ENCODE data around the gene SWI5. TPM values are rescaled to one million over a fixed set of nuclear protein-coding genes. Genes with fewer than 3 reads are reported as not detected.

The SWI5 gene
- total and polyA plus RNA-seq, 9 of the 15 experiments (the other 6 are each of a cell fraction or from before 2014, with no cell fraction given) = 62.8 to 133 (median 95.9) TPM

DNA sequence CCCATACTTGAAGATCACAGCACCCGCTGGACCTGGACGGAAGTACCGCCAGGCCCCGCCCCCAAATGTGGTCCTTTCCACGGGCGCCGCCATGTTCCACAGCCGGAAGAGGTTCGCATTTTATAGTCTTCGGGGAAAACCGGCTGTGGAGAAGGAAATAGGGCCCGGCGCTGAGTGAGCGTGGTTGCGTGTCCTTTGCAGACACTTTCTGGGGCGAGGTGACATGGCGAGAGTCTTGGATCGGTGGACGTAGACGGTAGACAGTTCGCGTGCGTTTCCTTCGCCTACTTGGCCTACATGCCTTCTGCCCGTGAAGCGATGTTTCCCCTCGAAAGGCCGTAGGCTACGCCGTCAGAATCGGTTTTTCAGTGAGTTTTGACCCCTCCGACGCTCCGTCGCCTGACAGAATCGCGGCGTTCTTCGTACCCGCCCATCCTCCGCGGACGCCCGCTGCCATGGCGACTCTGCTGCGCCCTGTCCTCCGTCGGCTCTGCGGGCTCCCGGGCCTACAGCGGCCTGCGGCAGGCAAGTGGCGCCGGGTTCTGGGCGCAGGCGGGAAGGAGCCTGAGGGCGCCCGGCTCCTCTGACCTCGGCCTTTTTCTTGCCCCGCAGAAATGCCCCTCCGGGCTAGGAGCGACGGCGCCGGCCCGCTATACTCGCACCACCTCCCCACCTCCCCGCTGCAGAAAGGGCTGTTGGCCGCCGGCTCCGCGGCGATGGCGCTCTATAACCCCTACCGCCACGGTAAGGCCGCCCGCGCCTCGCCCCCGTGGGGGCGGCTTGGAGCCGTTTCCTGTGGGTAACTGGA, 46.5 kb downstream of the SWI5 start, which contains the start of the genes COQ4 and TRUB2 (continued):
- TF ChIP-seq, protein P1, sequence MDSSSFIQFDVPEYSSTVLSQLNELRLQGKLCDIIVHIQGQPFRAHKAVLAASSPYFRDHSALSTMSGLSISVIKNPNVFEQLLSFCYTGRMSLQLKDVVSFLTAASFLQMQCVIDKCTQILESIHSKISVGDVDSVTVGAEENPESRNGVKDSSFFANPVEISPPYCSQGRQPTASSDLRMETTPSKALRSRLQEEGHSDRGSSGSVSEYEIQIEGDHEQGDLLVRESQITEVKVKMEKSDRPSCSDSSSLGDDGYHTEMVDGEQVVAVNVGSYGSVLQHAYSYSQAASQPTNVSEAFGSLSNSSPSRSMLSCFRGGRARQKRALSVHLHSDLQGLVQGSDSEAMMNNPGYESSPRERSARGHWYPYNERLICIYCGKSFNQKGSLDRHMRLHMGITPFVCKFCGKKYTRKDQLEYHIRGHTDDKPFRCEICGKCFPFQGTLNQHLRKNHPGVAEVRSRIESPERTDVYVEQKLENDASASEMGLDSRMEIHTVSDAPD (CRISPR knock-in tag; IDR thresholded peaks at IDR 0.05) = no peak
- TF ChIP-seq ZNF408 (CRISPR knock-in tag; IDR thresholded peaks at IDR 0.05; ENCODE audit: low read depth) = no peak
- no peak for TF ChIP-seq ZNF584 (CRISPR knock-in tag; IDR thresholded peaks at IDR 0.05; ENCODE audit: low read depth)
- no peak for TF ChIP-seq CREBBP (IDR thresholded peaks at IDR 0.05; ENCODE audit: low read depth, low read length)
- TF ChIP-seq PRMT5 (CRISPR knock-in tag; IDR thresholded peaks at IDR 0.05) = no peak
- TF ChIP-seq ZNF174 (CRISPR knock-in tag; IDR thresholded peaks at IDR 0.05) = peak; percentile 73; the same call in 1 of the 2 replicates
- no peak for TF ChIP-seq SMARCA4 (IDR thresholded peaks at IDR 0.05)
- TF ChIP-seq PHF20 (IDR thresholded peaks at IDR 0.05; ENCODE audit: partially characterized antibody) = no peak
- no peak for TF ChIP-seq ATF7 (IDR thresholded peaks at IDR 0.05)
- TF ChIP-seq EHMT2 (IDR thresholded peaks at IDR 0.05) = no peak
- peak in 1 of 2 experiments; percentile 90; a peak in 2 of 4 replicates for TF ChIP-seq SIX5 (IDR thresholded peaks at IDR 0.05; ENCODE audit: borderline replicate concordance in 1 of 2, insufficient read depth in 1 of 2, low read depth in 1 of 2, low read length in 2 of 2)
- peak; percentile 56 for TF ChIP-seq ZFP36 (IDR thresholded peaks at IDR 0.05; ENCODE audit: low read depth, low read length, partially characterized antibody)
- TF ChIP-seq STAG1 (CRISPR knock-in tag; IDR thresholded peaks at IDR 0.05; ENCODE audit: borderline replicate concordance) = no peak
- no peak for TF ChIP-seq CEBPB (tag; IDR thresholded peaks at IDR 0.05)
- TF ChIP-seq, protein P2, sequence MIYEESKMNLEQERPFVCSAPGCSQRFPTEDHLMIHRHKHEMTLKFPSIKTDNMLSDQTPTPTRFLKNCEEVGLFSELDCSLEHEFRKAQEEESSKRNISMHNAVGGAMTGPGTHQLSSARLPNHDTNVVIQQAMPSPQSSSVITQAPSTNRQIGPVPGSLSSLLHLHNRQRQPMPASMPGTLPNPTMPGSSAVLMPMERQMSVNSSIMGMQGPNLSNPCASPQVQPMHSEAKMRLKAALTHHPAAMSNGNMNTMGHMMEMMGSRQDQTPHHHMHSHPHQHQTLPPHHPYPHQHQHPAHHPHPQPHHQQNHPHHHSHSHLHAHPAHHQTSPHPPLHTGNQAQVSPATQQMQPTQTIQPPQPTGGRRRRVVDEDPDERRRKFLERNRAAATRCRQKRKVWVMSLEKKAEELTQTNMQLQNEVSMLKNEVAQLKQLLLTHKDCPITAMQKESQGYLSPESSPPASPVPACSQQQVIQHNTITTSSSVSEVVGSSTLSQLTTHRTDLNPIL (CRISPR knock-in tag; IDR thresholded peaks at IDR 0.05) = no peak
- no peak for TF ChIP-seq TSC22D4 (tag; IDR thresholded peaks at IDR 0.05)
- peak; percentile 33 for TF ChIP-seq SMC3 (conservative IDR thresholded peaks at IDR 0.05; ENCODE audit: insufficient read depth, low read depth, low read length)
- TF ChIP-seq, protein P3, sequence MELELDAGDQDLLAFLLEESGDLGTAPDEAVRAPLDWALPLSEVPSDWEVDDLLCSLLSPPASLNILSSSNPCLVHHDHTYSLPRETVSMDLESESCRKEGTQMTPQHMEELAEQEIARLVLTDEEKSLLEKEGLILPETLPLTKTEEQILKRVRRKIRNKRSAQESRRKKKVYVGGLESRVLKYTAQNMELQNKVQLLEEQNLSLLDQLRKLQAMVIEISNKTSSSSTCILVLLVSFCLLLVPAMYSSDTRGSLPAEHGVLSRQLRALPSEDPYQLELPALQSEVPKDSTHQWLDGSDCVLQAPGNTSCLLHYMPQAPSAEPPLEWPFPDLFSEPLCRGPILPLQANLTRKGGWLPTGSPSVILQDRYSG (tag; conservative IDR thresholded peaks at IDR 0.05; ENCODE audit: low read depth) = no peak
- TF ChIP-seq HDAC3 (IDR thresholded peaks at IDR 0.05; ENCODE audit: borderline replicate concordance, partially characterized antibody) = no peak
- TF ChIP-seq, protein P4, sequence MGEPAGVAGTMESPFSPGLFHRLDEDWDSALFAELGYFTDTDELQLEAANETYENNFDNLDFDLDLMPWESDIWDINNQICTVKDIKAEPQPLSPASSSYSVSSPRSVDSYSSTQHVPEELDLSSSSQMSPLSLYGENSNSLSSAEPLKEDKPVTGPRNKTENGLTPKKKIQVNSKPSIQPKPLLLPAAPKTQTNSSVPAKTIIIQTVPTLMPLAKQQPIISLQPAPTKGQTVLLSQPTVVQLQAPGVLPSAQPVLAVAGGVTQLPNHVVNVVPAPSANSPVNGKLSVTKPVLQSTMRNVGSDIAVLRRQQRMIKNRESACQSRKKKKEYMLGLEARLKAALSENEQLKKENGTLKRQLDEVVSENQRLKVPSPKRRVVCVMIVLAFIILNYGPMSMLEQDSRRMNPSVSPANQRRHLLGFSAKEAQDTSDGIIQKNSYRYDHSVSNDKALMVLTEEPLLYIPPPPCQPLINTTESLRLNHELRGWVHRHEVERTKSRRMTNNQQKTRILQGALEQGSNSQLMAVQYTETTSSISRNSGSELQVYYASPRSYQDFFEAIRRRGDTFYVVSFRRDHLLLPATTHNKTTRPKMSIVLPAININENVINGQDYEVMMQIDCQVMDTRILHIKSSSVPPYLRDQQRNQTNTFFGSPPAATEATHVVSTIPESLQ (CRISPR knock-in tag; IDR thresholded peaks at IDR 0.05) = no peak
- no peak for TF ChIP-seq TCF7 (IDR thresholded peaks at IDR 0.05; ENCODE audit: borderline replicate concordance)
- TF ChIP-seq ZNF239 (CRISPR knock-in tag; IDR thresholded peaks at IDR 0.05) = peak; percentile 69; the same call in 1 of the 2 replicates
- TF ChIP-seq MXI1 (IDR thresholded peaks at IDR 0.05; ENCODE audit: low read depth, low read length) = peak; percentile 100
- no peak for TF ChIP-seq ZNF561 (CRISPR knock-in tag; conservative IDR thresholded peaks at IDR 0.05)
